NT2/D1 (cell line): ENCODE measurements around the gene APOA4.

ENCODE experiments used
- DNase-seq: peaks from one replicate; pipeline ENCODE4 v3.0.0-alpha.2; 2011; ENCODE audit warnings: low read depth, low spot score
- H3K27me3 ChIP-seq: 2 replicates; pipeline ENCODE4 v1.6.0; 2011; ENCODE audit warnings: mild to moderate bottlenecking; ENCODE audit not compliant: insufficient read length, insufficient read depth
- H3K36me3 ChIP-seq: 2 replicates; pipeline ENCODE4 v1.6.1; 2011; ENCODE audit warnings: mild to moderate bottlenecking, low read length, mixed read lengths; ENCODE audit not compliant: insufficient read depth, insufficient read length
- H3K4me1 ChIP-seq: 2 replicates; pipeline ENCODE4 v1.5.1; 2011; ENCODE audit not compliant: insufficient read depth, insufficient read length
- H3K4me3 ChIP-seq: 2 replicates; pipeline ENCODE4 v1.5.1; 2011; ENCODE audit warnings: low read depth; ENCODE audit not compliant: insufficient read length
- H3K9ac ChIP-seq: 2 replicates; pipeline ENCODE4 v1.6.0; 2011; ENCODE audit warnings: low read depth; ENCODE audit not compliant: insufficient read length
- H3K9me3 ChIP-seq: 2 replicates; pipeline ENCODE4 v1.5.1; 2011; ENCODE audit warnings: mild to moderate bottlenecking, low read length; ENCODE audit not compliant: insufficient read depth
- SUZ12 ChIP-seq: IDR thresholded peaks from 2 replicates; pipeline ENCODE4 v1.6.1; 2011; ENCODE audit not compliant: insufficient read length, insufficient read depth; ENCODE audit errors: extremely low read depth
- YY1 ChIP-seq: IDR thresholded peaks from 2 replicates; pipeline ENCODE4 v1.6.1; 2011; ENCODE audit not compliant: insufficient read length, insufficient read depth
- ZNF274 ChIP-seq: IDR thresholded peaks from 2 replicates; pipeline ENCODE4 v1.6.1; 2011; ENCODE audit warnings: mild to moderate bottlenecking, low read depth, low read length

The APOA4 gene

GRCh38 chr11:116823031-116823843, at the start of gene APOA4:
TSS of gene APOA4 (minus strand) at chr11:116823304. CDS start at chr11:116823191, 113 bp downstream.
- Histone ChIP-seq H3K9me3 (no peaks in the 10 kb centered on the region), H3K4me1 (peaks cover 14% of the 10 kb centered on the region), H3K4me3 (no peak within 1 kb of the TSS), H3K9ac (no peak within 1 kb of the TSS), H3K27me3 (peaks cover 11% of the 10 kb centered on the region), H3K36me3 (no peaks in the 10 kb centered on the region)
- DNase-seq = no peak
- TF ChIP-seq YY1 (no peak), ZNF274 (no peak), SUZ12 (no peak)

GRCh38 chr11:116871248-116871647, 48.1 kb upstream of the APOA4 start:
- no peaks in the 10 kb centered on the region for H3K9me3 ChIP-seq
- no peak overlapping the region for H3K9ac ChIP-seq
- no peaks in the 10 kb centered on the region for H3K4me1 ChIP-seq
- no peak for DNase-seq
- no peak overlapping the region for H3K4me3 ChIP-seq
- H3K27me3 ChIP-seq = no peaks in the 10 kb centered on the region
- peaks cover 82% of the 10 kb centered on the region for H3K36me3 ChIP-seq
- TF ChIP-seq ZNF274 (no peak), YY1 (no peak), SUZ12 (no peak)

GRCh38 chr11:116870054-116870453, 47.0 kb upstream of the APOA4 start:
- Histone ChIP-seq H3K4me1 (no peaks in the 10 kb centered on the region), H3K4me3 (no peak overlapping the region), H3K9ac (no peak overlapping the region), H3K9me3 (no peaks in the 10 kb centered on the region), H3K36me3 (peaks cover 72% of the 10 kb centered on the region), H3K27me3 (no peaks in the 10 kb centered on the region)
- TF ChIP-seq ZNF274 (no peak), YY1 (no peak)
- no peak for DNase-seq

- Histone ChIP-seq H3K9me3 (no peaks in the 10 kb centered on the region), H3K36me3 (peaks cover 71% of the 10 kb centered on the region), H3K4me3 (no peak overlapping the region), H3K4me1 (no peaks in the 10 kb centered on the region), H3K9ac (no peak overlapping the region), H3K27me3 (no peaks in the 10 kb centered on the region)
- DNase-seq = no peak
- TF ChIP-seq ZNF274 (no peak), SUZ12 (no peak), YY1 (no peak)
Observed at GRCh38 chr11:116869610-116870009, 46.5 kb upstream of the APOA4 start.

- peaks cover 71% of the 10 kb centered on the region for H3K36me3 ChIP-seq
- TF ChIP-seq ZNF274 (no peak), YY1 (no peak), SUZ12 (no peak)
Observed at GRCh38 chr11:116868066-116868465, 45.0 kb upstream of the APOA4 start.

GRCh38 chr11:116867619-116868018, 44.5 kb upstream of the APOA4 start:
- no peaks in the 10 kb centered on the region for H3K4me1 ChIP-seq
- H3K4me3 ChIP-seq = no peak overlapping the region
- no peaks in the 10 kb centered on the region for H3K27me3 ChIP-seq
- no peaks in the 10 kb centered on the region for H3K9me3 ChIP-seq
- TF ChIP-seq YY1 (no peak), SUZ12 (no peak), ZNF274 (no peak)
- peaks cover 67% of the 10 kb centered on the region for H3K36me3 ChIP-seq
- no peak overlapping the region for H3K9ac ChIP-seq
- DNase-seq = no peak

More at GRCh38 chr11:116868066-116868465, 45.0 kb upstream of the APOA4 start:
- Histone ChIP-seq H3K9me3 (no peaks in the 10 kb centered on the region), H3K9ac (no peak overlapping the region), H3K4me3 (no peak overlapping the region), H3K27me3 (no peaks in the 10 kb centered on the region), H3K4me1 (no peaks in the 10 kb centered on the region)
- DNase-seq = no peak

- Histone ChIP-seq H3K4me1 (no peaks in the 10 kb centered on the region), H3K4me3 (no peak overlapping the region), H3K9me3 (no peaks in the 10 kb centered on the region), H3K36me3 (peaks cover 65% of the 10 kb centered on the region), H3K9ac (no peak overlapping the region), H3K27me3 (no peaks in the 10 kb centered on the region)
- no peak for TF ChIP-seq YY1
- TF ChIP-seq ZNF274 = no peak
- TF ChIP-seq SUZ12 = no peak
- no peak for DNase-seq
Observed at GRCh38 chr11:116866804-116867455, 43.8 kb upstream of the APOA4 start.
